ENCODE measurements around the gene EPDR1.

DNA sequence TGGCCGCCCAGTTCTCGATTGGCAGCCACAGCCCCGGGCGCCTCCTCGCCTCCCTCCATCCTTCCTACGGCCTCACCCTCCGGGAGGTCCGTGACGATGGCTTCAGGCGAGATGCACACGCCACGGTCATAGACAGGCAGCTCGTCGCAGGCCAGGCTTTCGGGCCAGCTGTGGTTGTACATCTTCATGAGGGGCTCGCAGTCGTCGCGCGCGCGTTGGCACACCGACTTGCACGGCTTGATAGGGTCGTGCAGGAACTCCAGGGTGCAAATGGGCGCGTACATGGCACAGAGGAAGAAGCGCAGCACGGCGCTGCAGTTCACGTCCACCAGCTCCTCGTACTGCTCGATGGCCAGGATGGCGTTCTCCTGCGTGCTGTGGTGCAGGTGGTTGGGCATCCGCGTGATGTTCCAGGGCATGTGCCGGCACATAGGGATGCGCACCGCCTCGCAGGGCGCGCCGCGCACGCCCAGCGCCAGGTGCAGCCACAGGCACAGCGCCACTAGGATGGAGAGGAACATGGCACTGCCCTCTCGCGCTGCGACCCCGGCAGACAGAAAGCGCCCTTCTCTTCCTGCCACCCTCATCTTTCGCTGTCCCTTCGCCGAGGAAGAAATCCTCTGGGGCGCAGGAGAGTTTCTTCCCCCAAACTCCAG, 4.3 kb upstream of the EPDR1 start:
- TF ChIP-seq POLR2A (IDR thresholded peaks at IDR 0.05) (no peak), POLR2AphosphoS5 (IDR thresholded peaks at IDR 0.05) (no peak)
- TF ChIP-seq, protein P1, sequence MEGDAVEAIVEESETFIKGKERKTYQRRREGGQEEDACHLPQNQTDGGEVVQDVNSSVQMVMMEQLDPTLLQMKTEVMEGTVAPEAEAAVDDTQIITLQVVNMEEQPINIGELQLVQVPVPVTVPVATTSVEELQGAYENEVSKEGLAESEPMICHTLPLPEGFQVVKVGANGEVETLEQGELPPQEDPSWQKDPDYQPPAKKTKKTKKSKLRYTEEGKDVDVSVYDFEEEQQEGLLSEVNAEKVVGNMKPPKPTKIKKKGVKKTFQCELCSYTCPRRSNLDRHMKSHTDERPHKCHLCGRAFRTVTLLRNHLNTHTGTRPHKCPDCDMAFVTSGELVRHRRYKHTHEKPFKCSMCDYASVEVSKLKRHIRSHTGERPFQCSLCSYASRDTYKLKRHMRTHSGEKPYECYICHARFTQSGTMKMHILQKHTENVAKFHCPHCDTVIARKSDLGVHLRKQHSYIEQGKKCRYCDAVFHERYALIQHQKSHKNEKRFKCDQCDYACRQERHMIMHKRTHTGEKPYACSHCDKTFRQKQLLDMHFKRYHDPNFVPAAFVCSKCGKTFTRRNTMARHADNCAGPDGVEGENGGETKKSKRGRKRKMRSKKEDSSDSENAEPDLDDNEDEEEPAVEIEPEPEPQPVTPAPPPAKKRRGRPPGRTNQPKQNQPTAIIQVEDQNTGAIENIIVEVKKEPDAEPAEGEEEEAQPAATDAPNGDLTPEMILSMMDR (IDR thresholded peaks at IDR 0.05) = no peak
